GOT3 (cell line): ENCODE measurements around the gene CEMIP.

Source experiments
- DNase-seq: peaks from one replicate; lab custom pipeline; 2025; ENCODE audit warnings: mixed read lengths; lab: John Stamatoyannopoulos, UW

The CEMIP gene

DNA sequence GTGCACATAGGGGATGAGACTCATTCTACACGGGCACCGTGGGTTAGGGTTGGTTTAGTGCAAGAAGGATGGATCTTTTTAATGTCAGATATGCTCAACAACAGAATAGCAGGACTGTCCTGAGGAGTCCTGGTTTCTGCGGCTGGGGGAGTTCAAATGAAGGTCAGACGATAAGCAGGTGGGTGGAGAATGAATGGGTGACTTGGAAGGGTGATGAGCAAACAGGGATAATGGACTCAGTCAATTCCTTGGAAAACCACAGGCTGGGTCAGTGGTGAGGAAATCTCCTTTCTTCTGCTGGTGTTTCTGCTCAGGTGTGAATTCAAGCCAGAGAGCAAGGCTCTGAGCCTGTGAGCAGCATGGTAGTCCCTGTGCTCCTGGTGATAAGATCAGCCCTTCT, 150.5 kb downstream of the CEMIP start:
- DNase-seq, result no peak

DNA sequence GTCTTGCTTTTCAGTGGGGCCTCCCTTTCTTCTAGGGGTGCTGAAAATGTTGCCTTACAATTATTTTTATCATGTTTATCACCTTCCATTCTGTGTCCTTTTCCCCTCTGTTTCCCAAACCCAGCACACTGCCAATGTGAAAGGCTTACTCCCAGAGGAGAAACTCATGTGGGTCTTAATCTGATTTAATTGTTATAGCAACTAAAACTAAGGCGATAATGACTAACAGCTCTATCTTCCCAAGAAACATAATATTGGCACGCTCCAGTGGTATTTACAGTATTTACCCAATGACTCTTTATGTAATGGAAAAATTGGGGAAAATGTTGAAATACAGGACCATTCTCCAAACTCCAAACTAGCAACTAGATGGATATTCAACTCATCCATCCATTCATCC, 152.0 kb downstream of the CEMIP start:
- DNase-seq, result no peak

DNA sequence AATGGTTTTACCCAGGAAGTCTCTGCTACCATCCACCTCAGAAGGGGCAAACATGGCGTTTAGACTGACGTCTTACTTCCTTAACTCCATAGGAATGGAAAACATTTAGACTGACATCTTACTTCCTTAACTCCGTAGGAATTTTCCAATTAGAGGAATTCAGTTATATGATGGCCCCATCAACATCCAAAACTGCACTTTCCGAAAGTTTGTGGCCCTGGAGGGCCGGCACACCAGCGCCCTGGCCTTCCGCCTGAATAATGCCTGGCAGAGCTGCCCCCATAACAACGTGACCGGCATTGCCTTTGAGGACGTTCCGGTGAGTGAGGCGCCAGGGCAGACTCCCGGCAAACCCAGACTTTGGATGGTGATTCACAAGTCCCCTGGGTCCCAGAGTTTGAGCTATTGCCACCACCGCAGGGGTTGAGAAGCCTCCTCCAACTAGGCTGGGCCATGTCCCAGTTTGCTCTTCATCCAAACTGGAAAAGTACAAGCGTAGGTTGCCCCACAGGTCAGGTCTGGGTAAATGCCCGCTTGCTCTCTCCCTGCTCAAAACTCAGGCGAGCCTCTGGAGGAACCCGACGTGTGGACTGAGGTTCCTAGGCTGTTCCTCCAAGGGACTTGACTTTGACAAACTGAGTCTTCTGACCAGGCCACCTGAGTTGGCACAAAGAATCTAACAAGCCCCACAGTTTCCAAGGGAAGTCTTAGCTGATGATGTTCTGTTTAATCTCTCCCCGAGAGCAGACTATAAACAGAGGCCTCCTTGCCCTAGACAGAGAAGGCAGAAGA, 152.7 kb downstream of the CEMIP start:
- peak; percentile 66 for DNase-seq

DNA sequence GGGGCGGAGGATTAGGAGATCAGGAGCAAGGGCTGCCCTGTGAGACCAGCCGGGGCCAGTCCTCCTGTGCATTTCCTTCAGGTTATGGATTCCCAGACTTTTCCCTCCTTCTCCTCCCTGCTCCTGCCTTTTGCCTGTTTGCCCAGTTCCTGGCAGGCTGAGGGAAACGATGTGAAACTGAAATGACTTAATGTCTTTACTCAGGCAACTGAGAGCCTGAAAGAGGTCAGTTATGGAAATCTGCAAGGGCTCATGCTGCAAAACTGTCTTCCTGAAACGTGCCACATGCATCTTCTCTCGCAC, 153.3 kb downstream of the CEMIP start:
- no peak for DNase-seq

DNA sequence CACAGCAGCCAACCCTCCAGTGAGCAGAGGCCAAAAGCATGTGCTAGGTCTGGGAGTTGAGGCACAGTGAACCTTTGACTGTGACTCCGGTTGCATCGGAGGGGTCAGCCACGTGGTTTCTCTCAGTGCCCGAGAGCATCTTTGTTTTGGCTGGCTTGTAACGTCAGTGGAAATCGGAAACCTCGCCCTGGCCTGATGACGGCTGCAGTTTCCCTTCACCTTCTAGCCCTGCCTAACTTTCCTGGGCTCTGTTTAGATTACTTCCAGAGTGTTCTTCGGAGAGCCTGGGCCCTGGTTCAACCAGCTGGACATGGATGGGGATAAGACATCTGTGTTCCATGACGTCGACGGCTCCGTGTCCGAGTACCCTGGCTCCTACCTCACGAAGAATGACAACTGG, 153.8 kb downstream of the CEMIP start:
- DNase-seq, result no peak

DNA sequence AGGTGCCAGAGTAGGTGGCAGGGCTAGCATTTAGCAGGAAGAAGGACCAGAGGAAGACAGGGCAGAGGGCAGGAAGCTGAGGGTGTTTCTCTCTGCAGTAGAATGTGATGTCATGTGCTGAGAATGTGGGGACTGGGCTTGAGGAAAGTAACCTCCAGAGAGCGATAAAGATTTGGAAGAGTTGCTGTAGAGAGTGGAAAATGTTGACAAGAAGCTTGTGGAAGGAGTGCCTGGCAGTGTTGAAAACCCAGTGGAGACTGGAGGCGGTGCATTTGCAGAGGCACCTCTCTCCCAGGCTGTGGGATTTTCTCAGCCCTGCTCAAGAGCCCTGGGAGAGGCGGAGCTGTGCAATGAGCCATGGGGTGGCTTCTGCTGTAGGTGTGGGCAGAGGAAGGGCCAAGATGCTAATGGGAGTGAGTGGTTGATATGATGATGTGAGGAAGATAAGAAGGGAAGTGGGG, 155.6 kb downstream of the CEMIP start:
- peak; percentile 16 for DNase-seq

DNA sequence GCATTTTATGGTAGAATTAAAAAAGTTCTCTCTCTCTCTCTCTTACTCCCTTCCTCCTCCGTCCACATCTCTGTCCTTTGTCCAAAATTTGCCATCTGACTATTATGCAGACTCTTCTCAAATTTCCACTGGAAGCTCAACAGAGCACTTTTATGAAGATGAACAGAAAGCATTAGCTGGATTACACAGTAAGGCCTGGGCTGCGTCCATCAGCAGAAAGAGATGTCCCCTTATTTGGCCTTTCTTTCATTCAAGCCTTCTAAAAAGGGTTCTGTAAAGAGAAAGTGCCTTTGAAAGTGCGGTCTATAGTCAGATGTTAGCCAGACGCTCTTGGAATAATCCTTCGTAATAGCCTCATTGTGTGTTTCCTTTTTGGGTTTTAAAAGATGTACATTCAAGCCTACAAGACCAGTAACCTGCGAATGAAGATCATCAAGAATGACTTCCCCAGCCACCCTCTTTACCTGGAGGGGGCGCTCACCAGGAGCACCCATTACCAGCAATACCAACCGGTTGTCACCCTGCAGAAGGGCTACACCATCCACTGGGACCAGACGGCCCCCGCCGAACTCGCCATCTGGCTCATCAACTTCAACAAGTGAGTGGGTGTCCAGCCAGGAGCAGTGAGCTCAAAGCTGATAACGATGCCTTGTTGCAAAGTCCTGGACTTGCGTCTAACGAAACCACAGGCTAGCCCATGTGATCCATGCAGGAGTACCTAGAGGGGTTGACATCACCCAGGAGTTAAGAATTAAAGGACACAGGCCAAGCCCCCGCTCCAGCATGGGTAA, 157.3 kb downstream of the CEMIP start:
- no peak for DNase-seq

DNA sequence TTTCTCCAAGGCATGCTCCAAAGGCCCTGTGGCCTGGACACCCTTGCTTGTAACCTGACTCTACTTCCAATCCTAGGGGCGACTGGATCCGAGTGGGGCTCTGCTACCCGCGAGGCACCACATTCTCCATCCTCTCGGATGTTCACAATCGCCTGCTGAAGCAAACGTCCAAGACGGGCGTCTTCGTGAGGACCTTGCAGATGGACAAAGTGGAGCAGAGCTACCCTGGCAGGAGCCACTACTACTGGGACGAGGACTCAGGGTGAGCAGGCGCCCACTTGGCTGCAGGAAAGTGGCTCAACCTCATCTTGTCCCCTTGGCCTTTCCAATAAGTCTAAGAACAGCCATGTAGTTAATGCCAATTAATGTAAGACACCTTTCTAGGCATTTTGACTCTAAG, 158.5 kb downstream of the CEMIP start:
- DNase-seq, result no peak

DNA sequence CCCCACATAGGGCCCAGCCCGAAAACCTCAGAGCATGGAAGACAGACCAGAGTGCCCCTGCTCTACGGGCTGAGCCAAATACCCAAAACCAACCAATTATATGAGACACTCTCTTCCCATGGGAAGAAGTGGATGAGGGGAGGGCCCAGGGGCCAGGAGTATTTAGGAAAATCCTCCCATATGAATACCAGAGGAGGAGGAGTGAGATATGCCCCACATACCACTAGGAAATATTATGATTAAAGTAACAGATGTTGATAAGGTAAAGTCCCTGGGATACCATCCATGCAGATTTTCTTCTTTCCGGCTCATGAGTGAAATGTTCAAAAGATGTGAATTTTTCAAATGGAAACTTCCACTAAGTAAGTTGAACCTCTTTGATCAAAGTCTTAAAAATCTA, 160.0 kb downstream of the CEMIP start:
- no peak for DNase-seq

DNA sequence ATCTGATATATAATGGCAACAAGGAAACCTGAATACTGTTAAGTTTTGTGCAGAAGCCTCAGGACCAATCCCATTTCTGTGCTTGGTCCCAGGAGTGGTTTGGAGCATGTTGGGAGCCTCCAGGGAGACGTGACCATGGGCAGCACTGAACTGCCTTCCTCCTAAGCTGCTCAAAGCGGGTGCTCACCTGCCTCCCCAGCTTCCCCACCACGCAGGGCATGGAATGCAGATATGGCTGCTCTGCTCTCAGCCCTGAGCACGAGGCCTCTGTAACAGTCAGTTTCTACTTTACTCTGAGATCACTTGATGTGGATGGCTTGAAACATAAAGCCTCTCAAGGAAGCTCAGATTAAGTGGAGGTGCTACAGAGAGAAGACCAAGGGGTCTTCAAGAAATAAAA, 161.2 kb downstream of the CEMIP start:
- no peak for DNase-seq

DNA sequence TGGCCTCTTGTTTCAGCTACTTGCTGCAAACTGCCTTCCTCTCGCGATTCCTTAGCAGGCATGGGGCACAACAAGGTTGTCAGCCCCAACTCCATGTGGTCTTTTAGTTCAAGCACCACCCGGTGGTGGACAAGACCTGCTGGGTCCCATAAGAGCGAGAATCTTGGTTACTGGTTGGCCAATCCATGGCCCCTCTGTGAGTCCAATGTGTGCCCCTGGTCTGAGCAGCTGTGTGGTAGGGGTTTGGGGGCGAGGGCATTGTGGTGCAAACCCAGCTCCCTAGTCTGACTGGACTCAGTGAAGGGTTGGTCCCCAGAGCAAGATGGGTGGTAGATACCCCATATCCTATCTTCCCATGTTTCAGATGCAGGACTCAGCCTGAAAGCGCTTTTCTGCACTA, 161.7 kb downstream of the CEMIP start:
- DNase-seq, result no peak

DNA sequence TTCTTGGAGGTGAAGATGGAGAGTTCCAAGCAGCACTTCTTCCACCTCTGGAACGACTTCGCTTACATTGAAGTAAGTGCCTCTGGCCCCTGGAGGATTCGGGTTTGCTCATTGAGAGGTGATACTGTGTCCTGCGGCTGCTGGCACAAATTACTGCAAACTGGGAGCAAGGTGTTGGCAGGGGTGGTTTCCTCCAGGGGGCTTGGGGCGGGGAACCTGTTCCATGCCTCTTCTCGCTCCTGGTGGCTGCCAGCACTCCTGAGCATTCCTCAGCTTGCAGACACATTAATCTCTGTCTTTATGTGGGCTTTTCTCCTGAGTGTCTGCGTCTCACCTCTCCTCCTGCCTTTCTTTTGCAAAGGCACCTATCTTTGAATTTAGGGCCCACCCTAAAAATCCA, 163.1 kb downstream of the CEMIP start:
- DNase-seq, result no peak

DNA sequence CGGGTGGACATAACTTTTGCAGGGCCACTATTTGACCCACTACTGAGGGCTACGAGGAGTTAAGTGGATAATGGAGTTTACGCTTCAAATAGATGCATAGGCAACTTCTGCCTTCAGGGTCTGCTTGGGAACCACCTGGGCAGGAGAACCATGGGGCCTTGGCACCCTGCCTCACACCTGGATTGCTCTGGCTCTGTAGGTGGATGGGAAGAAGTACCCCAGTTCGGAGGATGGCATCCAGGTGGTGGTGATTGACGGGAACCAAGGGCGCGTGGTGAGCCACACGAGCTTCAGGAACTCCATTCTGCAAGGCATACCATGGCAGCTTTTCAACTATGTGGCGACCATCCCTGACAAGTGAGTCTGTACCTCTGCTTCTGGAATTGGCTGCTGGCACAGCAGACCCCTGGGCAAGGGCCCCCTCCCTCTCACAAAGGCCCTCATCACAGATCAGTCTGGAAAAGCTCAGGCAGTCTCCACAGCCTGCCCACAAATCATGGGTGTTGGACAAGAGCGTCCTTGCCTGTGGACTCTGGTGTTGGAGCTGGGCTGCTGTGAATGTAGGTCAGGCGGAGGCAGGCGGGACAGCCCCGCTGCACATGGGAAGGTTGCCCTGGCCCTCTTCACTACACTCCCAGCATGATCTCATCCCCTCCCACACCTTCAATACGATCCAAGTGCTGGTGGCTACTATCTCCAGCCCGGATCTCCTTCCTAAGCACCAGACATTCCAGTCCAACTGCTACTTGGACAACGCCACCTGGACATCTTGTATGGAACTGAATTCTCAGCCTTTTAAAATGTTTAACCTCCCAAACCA, 163.8 kb downstream of the CEMIP start:
- no peak for DNase-seq

DNA sequence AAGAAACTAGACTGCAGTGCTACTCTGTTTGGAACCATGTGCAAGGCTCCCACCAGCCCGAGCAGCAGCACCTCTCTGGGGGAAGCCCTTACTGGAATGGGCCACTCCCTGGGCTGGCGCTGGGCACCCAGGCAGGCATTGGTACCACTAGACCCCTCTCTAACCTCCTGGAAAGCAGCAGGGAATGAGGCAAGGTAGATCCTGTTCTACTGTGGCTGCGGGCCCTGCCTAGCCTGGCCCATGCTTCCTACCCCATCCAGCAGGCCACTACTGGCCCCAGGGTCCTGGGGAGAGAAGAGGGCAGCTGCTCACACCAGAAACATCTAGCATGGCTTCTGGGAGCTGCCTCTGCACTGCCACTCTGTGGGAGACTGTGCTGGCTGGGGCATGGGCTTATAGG, 165.6 kb downstream of the CEMIP start:
- DNase-seq, result no peak

DNA sequence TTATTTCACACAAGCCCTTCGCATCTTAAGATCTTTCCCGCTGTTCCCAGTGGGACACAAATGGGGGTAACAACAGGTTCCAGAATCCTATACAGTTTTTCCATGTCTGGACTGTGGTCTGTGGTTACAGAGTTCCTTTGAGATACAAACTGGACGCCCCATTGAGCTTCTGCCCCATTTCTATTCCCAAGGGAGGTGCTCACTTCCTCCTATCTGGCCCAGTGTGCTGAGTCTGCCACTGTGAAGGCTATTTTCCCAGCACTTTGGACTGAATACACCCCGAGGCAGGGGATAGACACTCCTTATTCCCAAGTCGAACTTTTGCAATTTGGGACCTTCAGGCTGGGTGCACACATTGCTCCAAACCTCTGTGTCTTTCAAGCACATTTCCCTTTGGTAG, 166.4 kb downstream of the CEMIP start:
- DNase-seq, result no peak

DNA sequence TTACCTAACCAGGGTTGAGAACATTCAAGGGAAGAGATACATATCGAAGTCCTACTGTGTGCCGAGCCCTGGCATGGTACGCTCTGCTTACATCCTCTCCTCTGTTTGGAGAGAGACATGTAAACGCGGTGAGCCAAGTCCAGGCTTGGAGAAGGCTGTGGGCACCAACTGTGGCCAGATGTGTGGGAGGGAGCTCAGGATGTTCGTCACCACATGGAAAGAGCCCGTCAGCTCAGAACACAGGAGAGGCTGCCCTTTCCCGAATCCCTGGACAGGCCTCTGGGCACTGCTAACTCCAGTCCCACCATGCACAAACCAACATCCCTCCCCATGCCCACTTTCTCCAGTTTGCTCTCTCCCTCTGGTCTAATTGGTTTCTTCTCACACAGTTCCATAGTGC, 167.4 kb downstream of the CEMIP start:
- no peak for DNase-seq

DNA sequence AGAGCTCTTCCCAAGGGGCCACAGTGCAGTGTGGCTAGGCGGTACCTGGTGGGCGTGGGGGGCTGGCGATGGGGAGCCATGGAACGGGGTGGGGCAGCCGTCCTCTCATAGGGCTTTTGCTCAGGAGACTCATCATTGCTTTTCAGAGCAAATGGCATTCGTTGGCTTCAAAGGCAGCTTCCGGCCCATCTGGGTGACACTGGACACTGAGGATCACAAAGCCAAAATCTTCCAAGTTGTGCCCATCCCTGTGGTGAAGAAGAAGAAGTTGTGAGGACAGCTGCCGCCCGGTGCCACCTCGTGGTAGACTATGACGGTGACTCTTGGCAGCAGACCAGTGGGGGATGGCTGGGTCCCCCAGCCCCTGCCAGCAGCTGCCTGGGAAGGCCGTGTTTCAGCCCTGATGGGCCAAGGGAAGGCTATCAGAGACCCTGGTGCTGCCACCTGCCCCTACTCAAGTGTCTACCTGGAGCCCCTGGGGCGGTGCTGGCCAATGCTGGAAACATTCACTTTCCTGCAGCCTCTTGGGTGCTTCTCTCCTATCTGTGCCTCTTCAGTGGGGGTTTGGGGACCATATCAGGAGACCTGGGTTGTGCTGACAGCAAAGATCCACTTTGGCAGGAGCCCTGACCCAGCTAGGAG, 169.6 kb downstream of the CEMIP start:
- DNase-seq, result no peak

DNA sequence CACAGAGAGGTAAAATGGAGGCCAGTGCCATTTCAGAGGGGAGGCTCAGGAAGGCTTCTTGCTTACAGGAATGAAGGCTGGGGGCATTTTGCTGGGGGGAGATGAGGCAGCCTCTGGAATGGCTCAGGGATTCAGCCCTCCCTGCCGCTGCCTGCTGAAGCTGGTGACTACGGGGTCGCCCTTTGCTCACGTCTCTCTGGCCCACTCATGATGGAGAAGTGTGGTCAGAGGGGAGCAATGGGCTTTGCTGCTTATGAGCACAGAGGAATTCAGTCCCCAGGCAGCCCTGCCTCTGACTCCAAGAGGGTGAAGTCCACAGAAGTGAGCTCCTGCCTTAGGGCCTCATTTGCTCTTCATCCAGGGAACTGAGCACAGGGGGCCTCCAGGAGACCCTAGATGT, 170.6 kb downstream of the CEMIP start:
- no peak for DNase-seq

DNA sequence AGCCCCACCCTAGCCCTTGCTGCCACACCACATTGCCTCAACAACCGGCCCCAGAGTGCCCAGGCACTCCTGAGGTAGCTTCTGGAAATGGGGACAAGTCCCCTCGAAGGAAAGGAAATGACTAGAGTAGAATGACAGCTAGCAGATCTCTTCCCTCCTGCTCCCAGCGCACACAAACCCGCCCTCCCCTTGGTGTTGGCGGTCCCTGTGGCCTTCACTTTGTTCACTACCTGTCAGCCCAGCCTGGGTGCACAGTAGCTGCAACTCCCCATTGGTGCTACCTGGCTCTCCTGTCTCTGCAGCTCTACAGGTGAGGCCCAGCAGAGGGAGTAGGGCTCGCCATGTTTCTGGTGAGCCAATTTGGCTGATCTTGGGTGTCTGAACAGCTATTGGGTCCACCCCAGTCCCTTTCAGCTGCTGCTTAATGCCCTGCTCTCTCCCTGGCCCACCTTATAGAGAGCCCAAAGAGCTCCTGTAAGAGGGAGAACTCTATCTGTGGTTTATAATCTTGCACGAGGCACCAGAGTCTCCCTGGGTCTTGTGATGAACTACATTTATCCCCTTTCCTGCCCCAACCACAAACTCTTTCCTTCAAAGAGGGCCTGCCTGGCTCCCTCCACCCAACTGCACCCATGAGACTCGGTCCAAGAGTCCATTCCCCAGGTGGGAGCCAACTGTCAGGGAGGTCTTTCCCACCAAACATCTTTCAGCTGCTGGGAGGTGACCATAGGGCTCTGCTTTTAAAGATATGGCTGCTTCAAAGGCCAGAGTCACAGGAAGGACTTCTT, 171.3 kb downstream of the CEMIP start:
- no peak for DNase-seq

DNA sequence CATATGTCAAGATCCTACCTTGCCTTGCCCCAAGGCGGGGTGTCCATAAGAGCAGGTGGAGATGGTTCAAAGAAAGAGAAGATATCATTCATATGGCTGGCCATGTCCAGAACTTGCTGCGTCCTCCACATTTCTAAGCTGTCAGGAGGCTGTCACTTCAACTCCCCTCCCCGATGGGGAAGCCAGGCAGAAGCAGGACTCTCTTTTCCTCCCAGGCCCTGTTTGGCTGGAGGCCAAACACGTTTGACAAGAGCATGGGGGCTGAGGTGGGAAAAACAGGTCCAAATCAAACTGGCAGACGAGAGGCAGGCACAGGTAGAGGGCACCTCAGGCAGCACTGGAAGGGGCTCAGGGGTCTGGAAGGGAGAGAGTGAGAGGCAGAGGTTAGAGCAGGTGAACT, 172.8 kb downstream of the CEMIP start:
- no peak for DNase-seq
